ENCODE data around the gene ZBBX.
A peak's percentile ranks its signal among the peaks of the same experiment; 100 is the strongest.

Gene ZBBX

DNA sequence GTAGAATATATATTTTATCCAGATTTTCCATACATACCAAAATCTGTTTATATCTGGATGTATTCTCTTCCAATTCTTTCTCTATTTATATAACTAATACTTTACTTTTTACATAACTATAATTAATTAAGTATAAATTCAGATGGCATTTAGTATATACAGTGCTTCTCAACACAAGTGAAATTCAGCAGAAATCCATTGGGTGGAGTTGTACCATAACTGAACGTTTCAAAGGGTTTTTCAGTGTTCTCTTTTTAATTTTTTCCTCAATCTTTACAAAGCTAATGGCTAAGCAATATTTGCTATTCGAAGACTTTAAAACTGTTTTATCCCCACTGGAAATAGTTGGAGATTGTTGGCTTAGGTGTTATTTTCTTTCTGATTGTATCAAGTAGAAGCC is 13.9 kb upstream of the ZBBX start:
- Histone ChIP-seq H2AFZ (ENCODE audit: low read length) (no peak overlapping the region), H3K4me3 (ENCODE audit: low read length, poor library complexity, severe bottlenecking) (no peak overlapping the region), H3K9ac (ENCODE audit: low read depth, low read length, poor library complexity, severe bottlenecking) (no peak overlapping the region), H3K9me3 (ENCODE audit: insufficient read depth, low read depth, low read length) (no peaks in the 10 kb centered on the region), H3K4me1 (ENCODE audit: insufficient read depth, low read length, poor library complexity, severe bottlenecking) (no peaks in the 10 kb centered on the region), H3K4me2 (ENCODE audit: low read depth, low read length, poor library complexity, severe bottlenecking) (no peak overlapping the region), H3F3A (ENCODE audit: low read depth) (no peaks in the 10 kb centered on the region), H3K9me2 (replicated peaks; ENCODE audit: low read depth, low read length) (no peaks in the 10 kb centered on the region), H3K36me3 (ENCODE audit: insufficient read depth, low read length) (no peaks in the 10 kb centered on the region), H4K20me1 (ENCODE audit: insufficient read depth, low read length, poor library complexity, severe bottlenecking) (no peaks in the 10 kb centered on the region), H3K27me3 (ENCODE audit: insufficient read depth, low read length, poor library complexity, severe bottlenecking) (no peaks in the 10 kb centered on the region), H3K79me2 (ENCODE audit: insufficient read depth, low read length) (no peaks in the 10 kb centered on the region)
- TF ChIP-seq, protein P1, sequence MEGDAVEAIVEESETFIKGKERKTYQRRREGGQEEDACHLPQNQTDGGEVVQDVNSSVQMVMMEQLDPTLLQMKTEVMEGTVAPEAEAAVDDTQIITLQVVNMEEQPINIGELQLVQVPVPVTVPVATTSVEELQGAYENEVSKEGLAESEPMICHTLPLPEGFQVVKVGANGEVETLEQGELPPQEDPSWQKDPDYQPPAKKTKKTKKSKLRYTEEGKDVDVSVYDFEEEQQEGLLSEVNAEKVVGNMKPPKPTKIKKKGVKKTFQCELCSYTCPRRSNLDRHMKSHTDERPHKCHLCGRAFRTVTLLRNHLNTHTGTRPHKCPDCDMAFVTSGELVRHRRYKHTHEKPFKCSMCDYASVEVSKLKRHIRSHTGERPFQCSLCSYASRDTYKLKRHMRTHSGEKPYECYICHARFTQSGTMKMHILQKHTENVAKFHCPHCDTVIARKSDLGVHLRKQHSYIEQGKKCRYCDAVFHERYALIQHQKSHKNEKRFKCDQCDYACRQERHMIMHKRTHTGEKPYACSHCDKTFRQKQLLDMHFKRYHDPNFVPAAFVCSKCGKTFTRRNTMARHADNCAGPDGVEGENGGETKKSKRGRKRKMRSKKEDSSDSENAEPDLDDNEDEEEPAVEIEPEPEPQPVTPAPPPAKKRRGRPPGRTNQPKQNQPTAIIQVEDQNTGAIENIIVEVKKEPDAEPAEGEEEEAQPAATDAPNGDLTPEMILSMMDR (conservative IDR thresholded peaks at IDR 0.05; ENCODE audit: low read length), result peak; percentile 38
- no peak for TF ChIP-seq EZH2phosphoT487 (IDR thresholded peaks at IDR 0.05; ENCODE audit: borderline replicate concordance)

DNA sequence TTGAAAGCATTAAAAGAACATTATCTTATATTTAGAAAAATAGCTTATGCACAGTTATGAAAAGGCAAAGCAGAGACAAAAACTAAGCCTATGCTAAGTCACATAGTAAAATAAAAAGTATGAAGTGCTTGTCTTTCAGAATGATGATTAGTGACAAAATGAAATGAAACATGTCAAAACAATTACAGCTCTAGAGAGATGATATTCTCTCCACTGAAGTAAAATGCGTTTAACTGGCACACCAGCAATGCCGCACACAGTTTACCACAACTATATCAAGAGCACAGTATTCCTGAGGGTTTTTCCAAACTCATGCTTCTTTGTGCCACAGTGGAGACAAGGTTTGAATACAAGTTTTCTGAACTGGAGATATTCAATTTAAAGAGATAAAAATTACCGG is 2.1 kb upstream of the ZBBX start:
- H3K36me3 ChIP-seq (ENCODE audit: insufficient read depth, low read length), result no peaks in the 10 kb centered on the region
- no peaks in the 10 kb centered on the region for H3K27me3 ChIP-seq (ENCODE audit: insufficient read depth, low read length, poor library complexity, severe bottlenecking)
- H3F3A ChIP-seq (ENCODE audit: low read depth), result no peaks in the 10 kb centered on the region
- no peaks in the 10 kb centered on the region for H4K20me1 ChIP-seq (ENCODE audit: insufficient read depth, low read length, poor library complexity, severe bottlenecking)
- no peak overlapping the region for H3K4me2 ChIP-seq (ENCODE audit: low read depth, low read length, poor library complexity, severe bottlenecking)
- TF ChIP-seq EZH2phosphoT487 (IDR thresholded peaks at IDR 0.05; ENCODE audit: borderline replicate concordance), result no peak
- TF ChIP-seq, protein P1 (conservative IDR thresholded peaks at IDR 0.05; ENCODE audit: low read length), result no peak
- no peaks in the 10 kb centered on the region for H3K4me1 ChIP-seq (ENCODE audit: insufficient read depth, low read length, poor library complexity, severe bottlenecking)
- no peaks in the 10 kb centered on the region for H3K9me3 ChIP-seq (ENCODE audit: insufficient read depth, low read depth, low read length)
- no peaks in the 10 kb centered on the region for H3K9me2 ChIP-seq (replicated peaks; ENCODE audit: low read depth, low read length)
- no peak overlapping the region for H3K9ac ChIP-seq (ENCODE audit: low read depth, low read length, poor library complexity, severe bottlenecking)
- H3K79me2 ChIP-seq (ENCODE audit: insufficient read depth, low read length), result no peaks in the 10 kb centered on the region
- H3K4me3 ChIP-seq (ENCODE audit: low read length, poor library complexity, severe bottlenecking), result no peak overlapping the region
- H2AFZ ChIP-seq (ENCODE audit: low read length), result no peak overlapping the region

DNA sequence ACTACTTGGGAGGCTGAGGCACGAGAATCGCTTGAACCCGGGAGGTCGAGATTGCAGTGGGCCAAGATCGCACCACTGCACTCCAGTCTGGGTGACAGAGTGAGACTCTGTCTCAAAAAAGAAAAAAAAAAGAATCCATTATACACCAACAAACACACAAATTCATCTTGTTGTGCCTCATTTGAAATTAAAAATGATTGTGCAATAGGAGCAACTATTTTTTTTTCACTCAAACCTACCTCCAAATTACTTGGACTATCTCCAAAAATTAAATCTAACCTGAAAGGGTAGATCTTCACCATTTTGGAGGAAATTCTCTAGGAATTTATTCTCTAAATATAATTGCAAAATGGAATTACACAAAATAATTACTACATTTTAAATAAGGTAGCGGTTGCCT is 4.6 kb downstream of the ZBBX start:
- H4K20me1 ChIP-seq (ENCODE audit: insufficient read depth, low read length, poor library complexity, severe bottlenecking), result no peaks in the 10 kb centered on the region
- H3K36me3 ChIP-seq (ENCODE audit: insufficient read depth, low read length), result no peaks in the 10 kb centered on the region
- no peak overlapping the region for H2AFZ ChIP-seq (ENCODE audit: low read length)
- H3F3A ChIP-seq (ENCODE audit: low read depth), result no peaks in the 10 kb centered on the region
- no peaks in the 10 kb centered on the region for H3K27me3 ChIP-seq (ENCODE audit: insufficient read depth, low read length, poor library complexity, severe bottlenecking)
- H3K4me2 ChIP-seq (ENCODE audit: low read depth, low read length, poor library complexity, severe bottlenecking), result no peak overlapping the region
- H3K9me3 ChIP-seq (ENCODE audit: insufficient read depth, low read depth, low read length), result no peaks in the 10 kb centered on the region
- no peaks in the 10 kb centered on the region for H3K9me2 ChIP-seq (replicated peaks; ENCODE audit: low read depth, low read length)
- H3K4me1 ChIP-seq (ENCODE audit: insufficient read depth, low read length, poor library complexity, severe bottlenecking), result no peaks in the 10 kb centered on the region
- H3K79me2 ChIP-seq (ENCODE audit: insufficient read depth, low read length), result no peaks in the 10 kb centered on the region
- TF ChIP-seq EZH2phosphoT487 (IDR thresholded peaks at IDR 0.05; ENCODE audit: borderline replicate concordance), result no peak
- TF ChIP-seq, protein P1 (conservative IDR thresholded peaks at IDR 0.05; ENCODE audit: low read length), result no peak
- H3K9ac ChIP-seq (ENCODE audit: low read depth, low read length, poor library complexity, severe bottlenecking), result no peak overlapping the region
- no peak overlapping the region for H3K4me3 ChIP-seq (ENCODE audit: low read length, poor library complexity, severe bottlenecking)
